ENCODE measurements around the gene SNED1.

SNED1 gene

GRCh38 chr2:241049739-241050623 lies 51.6 kb downstream of the SNED1 start:
- no peak for DNase-seq

GRCh38 chr2:241050624-241051577 lies 52.5 kb downstream of the SNED1 start:
- DNase-seq: no peak

- DNase-seq: no peak
Measured at GRCh38 chr2:241051578-241052487, 53.4 kb downstream of the SNED1 start.

GRCh38 chr2:241052677-241053360 lies 54.4 kb downstream of the SNED1 start:
- no peak for DNase-seq

- DNase-seq: no peak
Measured at GRCh38 chr2:241053576-241054251, 55.3 kb downstream of the SNED1 start.

GRCh38 chr2:241061275-241061674 lies 62.9 kb downstream of the SNED1 start:
- no peak for DNase-seq

- no peak for DNase-seq
Measured at GRCh38 chr2:241062389-241063092, 64.1 kb downstream of the SNED1 start.

- DNase-seq: no peak
Measured at GRCh38 chr2:241063093-241063551, 64.7 kb downstream of the SNED1 start.

- DNase-seq: no peak
Measured at GRCh38 chr2:241063587-241063986, 65.2 kb downstream of the SNED1 start.

- DNase-seq: no peak
Measured at GRCh38 chr2:241064008-241064801, 65.8 kb downstream of the SNED1 start.

- DNase-seq: no peak
Measured at GRCh38 chr2:241064802-241065354, 66.5 kb downstream of the SNED1 start.

- DNase-seq: no peak
Measured at GRCh38 chr2:241065355-241065803, 67.0 kb downstream of the SNED1 start.

GRCh38 chr2:241066171-241066892 lies 67.9 kb downstream of the SNED1 start:
- DNase-seq: no peak

- no peak for DNase-seq
Measured at GRCh38 chr2:241066893-241067341, 68.5 kb downstream of the SNED1 start.

GRCh38 chr2:241067501-241068135 lies 69.2 kb downstream of the SNED1 start:
- DNase-seq: no peak

- no peak for DNase-seq
Measured at GRCh38 chr2:241068136-241068941, 69.9 kb downstream of the SNED1 start.

Data from NCI-H1048 (cell line).